Naive thymus-derived CD4-positive, alpha-beta T cell (primary cell): Measurements from ENCODE around the gene GRAMD1B. TPM values are rescaled to one million over a fixed set of nuclear protein-coding genes. Genes with fewer than 3 reads are reported as not detected.

ENCODE experiments used
- ATAC-seq: fragments of 150-1000 bp; cut with Tn5 transposase; 2 replicates; pipeline ENCODE4 v1.10.0; 2021; ENCODE audit warnings: mild to moderate bottlenecking, moderate library complexity
- CTCF ChIA-PET: fragments of 350-600 bp; sonication (Branson Sonifier 250); formaldehyde crosslinking; loops from one replicate; lab custom pipeline; 2021; ENCODE audit warnings: antibody characterized with exemption; lab: Charles Lee
- POLR2A ChIA-PET: fragments of 350-600 bp; sonication (Branson Sonifier 250); formaldehyde crosslinking; loops from one replicate; lab custom pipeline; 2021; ENCODE audit warnings: antibody characterized with exemption, inconsistent platforms; lab: Charles Lee
- DNase-seq, 9 donors: peaks; one replicate each; pipeline versions ENCODE4 v3.0.0 to v3.0.0-alpha.2; 2020 to 2022; ENCODE audit warnings: mixed read lengths in 1 of 9
- H3K27ac ChIP-seq: one replicate; pipeline ENCODE4 v1.7.0; 2013; ENCODE audit warnings: mild to moderate bottlenecking, low read depth, low read length, moderate library complexity
- H3K27me3 ChIP-seq, 2 donors: one replicate each; pipeline ENCODE4 v1.7.0; 2013; ENCODE audit warnings: low read length in 2 of 2, mild to moderate bottlenecking in 2 of 2, moderate library complexity in 2 of 2; ENCODE audit not compliant: control insufficient read depth in 2 of 2, insufficient read depth in 2 of 2
- H3K36me3 ChIP-seq, 3 experiments: 1 replicate in 2 of 3; 2 replicates in 1 of 3; pipeline ENCODE4 v1.7.0; 2013; ENCODE audit warnings: low read length in 3 of 3, mild to moderate bottlenecking in 3 of 3, moderate library complexity in 1 of 3; ENCODE audit not compliant: insufficient read depth in 3 of 3, control insufficient read depth in 2 of 3
- H3K4me1 ChIP-seq, 2 donors: one replicate each; pipeline ENCODE4 v1.7.0; 2013; ENCODE audit warnings: low read length in 2 of 2, mild to moderate bottlenecking in 2 of 2, moderate library complexity in 1 of 2; ENCODE audit not compliant: control insufficient read depth in 2 of 2, insufficient read depth in 2 of 2
- H3K4me3 ChIP-seq: 2 replicates; pipeline ENCODE4 v1.7.0; 2013; ENCODE audit warnings: mild to moderate bottlenecking, low read length
- H3K9me3 ChIP-seq, 3 experiments: 1 replicate in 2 of 3; 2 replicates in 1 of 3; pipeline ENCODE4 v1.7.0; 2013; ENCODE audit warnings: low read length in 3 of 3; ENCODE audit not compliant: control insufficient read depth in 2 of 3
- H3K27ac Mint-ChIP-seq, 9 donors: one replicate each; pipeline ENCODE4 v1.8.0; 2020 to 2022; ENCODE audit warnings: mixed read lengths in 9 of 9, mild to moderate bottlenecking in 8 of 9, moderate library complexity in 5 of 9, inconsistent platforms in 2 of 9
- H3K27me3 Mint-ChIP-seq, 5 donors: one replicate each; pipeline ENCODE4 v1.8.0; 2021 to 2022; ENCODE audit warnings: mixed read lengths in 5 of 5, mild to moderate bottlenecking in 1 of 5
- H3K36me3 Mint-ChIP-seq, 5 donors: one replicate each; pipeline ENCODE4 v1.8.0; 2020 to 2022; ENCODE audit warnings: mixed read lengths in 5 of 5, mild to moderate bottlenecking in 3 of 5, inconsistent platforms in 1 of 5
- H3K4me1 Mint-ChIP-seq, 7 donors: one replicate each; pipeline ENCODE4 v1.8.0; 2020 to 2022; ENCODE audit warnings: mixed read lengths in 7 of 7, mild to moderate bottlenecking in 3 of 7, inconsistent platforms in 1 of 7
- H3K4me3 Mint-ChIP-seq, 10 donors: one replicate each; pipeline ENCODE4 v1.8.0; 2020 to 2022; ENCODE audit warnings: mild to moderate bottlenecking in 10 of 10, mixed read lengths in 10 of 10, moderate library complexity in 6 of 10, inconsistent platforms in 2 of 10
- H3K9me3 Mint-ChIP-seq, 11 donors: one replicate each; pipeline ENCODE4 v1.8.0; 2020 to 2022; ENCODE audit warnings: mixed read lengths in 11 of 11, mild to moderate bottlenecking in 4 of 11, inconsistent platforms in 1 of 11, moderate library complexity in 1 of 11
- intact Hi-C, 2 donors: fragments of 100-400 bp; cut with micrococcal nuclease; formaldehyde crosslinking; loops; one replicate each; pipeline ENCODE4 v1.15.1; 2023
- polyA plus RNA-seq, 2 donors: library from polyadenylated mRNA; unstranded; fragments of 300-500 nt; fragmentation: Illumina TruSeq; gene quantifications; one replicate each; pipeline ENCODE4 v1.2.3, GENCODE V29; 2021
- total RNA-seq, 6 experiments: library from RNA in 5 of 6; stranded (reverse) in 5 of 6; gene quantifications; 1 replicate in 5 of 6; 2 replicates in 1 of 6; pipeline ENCODE4 v1.2.3 and lab custom pipeline; 2021 to 2026

The GRAMD1B gene
- total and polyA plus RNA-seq, 7 experiments from 2014 or later = 1.7 to 88.9 (median 10.0) TPM

DNA sequence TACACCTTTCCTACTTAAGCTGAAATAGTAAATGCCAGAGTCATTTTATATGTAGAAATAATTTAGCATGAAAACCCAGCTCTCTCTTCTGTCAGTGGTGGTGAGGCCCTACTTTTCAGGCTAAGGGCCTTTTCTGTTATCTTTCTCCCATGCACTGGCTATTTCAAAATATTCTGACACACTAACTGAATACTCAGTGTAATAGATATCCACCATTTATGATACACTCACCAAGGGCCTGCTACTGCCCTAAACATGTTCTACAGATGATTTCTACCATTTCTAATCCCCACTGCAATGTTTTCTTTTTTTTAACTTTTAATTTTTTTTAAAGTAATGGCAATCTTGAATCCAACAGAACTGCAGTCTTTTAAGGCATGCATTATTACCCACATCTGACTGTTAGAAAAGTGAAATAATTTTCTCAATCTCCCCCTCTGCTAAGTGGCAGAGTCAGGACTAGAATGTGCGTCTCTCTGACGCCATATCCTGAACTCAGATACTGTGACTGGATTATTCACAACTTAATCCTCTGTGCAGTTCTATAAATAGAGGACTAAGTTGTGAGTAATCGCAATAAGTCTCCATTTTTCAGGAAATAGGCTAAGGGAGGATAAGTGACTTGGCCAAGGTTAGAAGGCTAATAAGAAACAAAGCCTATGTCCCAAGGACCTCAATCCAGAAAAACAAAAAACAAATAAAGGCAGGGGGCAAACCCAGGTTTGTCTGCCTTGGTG is 44.0 kb downstream of the GRAMD1B start:
- ATAC-seq = peak; percentile 51
- Histone ChIP-seq H3K27ac (no peak overlapping the region), H3K4me3 (no peak overlapping the region), H3K4me1 (no peaks in the 10 kb centered on the region), H3K9me3 (no peaks in the 10 kb centered on the region), H3K36me3 (no peaks in the 10 kb centered on the region), H3K27me3 (no peaks in the 10 kb centered on the region)
- H3K9me3 Mint-ChIP-seq = no peaks in the 10 kb centered on the region
- ChIA-PET CTCF (interaction anchor here (7.1 kb wide), 1 partner anchor 66 kb away, joined by 190 read pairs; no protein-coding TSS in a partner anchor), POLR2A (no interaction called here)
- peaks cover 0 to 13% (median 0%) of the 10 kb centered on the region in 5 donors for H3K36me3 Mint-ChIP-seq
- intact Hi-C loops = no loop called here
- no peaks in the 10 kb centered on the region for H3K27me3 Mint-ChIP-seq
- peaks cover 0 to 54% (median 5%) of the 10 kb centered on the region in 7 donors for H3K4me1 Mint-ChIP-seq
- no peak overlapping the region for H3K4me3 Mint-ChIP-seq
- no peak for DNase-seq
- no peak overlapping the region for H3K27ac Mint-ChIP-seq

DNA sequence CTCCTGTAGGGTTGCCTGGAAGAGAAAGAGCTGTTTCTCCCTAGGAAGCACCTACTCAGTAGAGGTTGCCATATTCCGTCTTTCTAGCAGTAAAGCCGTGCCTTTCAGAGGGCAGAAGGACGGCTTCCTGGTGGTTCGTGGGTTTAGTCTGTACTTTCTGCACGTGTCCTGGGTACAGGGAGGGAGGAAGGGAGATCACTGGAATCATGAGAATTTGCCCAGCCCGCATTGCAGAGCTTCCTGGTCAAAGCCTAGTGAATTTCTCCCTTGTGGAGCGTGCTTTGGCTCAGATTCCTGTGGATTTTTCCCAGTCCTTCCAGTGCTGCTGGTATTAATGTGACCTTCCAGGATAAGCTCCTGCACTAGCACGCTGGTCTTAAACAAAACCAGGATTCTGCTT is 44.9 kb downstream of the GRAMD1B start:
- no peak overlapping the region for H3K27ac Mint-ChIP-seq
- ATAC-seq (no peak), DNase-seq (no peak)
- ChIA-PET CTCF (interaction anchor here (1.7 to 7.1 kb wide), 2 partner anchors 67 to 175 kb away, joined by 3 to 190 read pairs; no protein-coding TSS in a partner anchor), POLR2A (no interaction called here)
- H3K4me1 Mint-ChIP-seq = peaks cover 0 to 50% (median 5%) of the 10 kb centered on the region in 7 donors
- Histone ChIP-seq H3K36me3 (no peaks in the 10 kb centered on the region), H3K4me1 (no peaks in the 10 kb centered on the region), H3K27ac (no peak overlapping the region), H3K4me3 (no peak overlapping the region), H3K9me3 (no peaks in the 10 kb centered on the region), H3K27me3 (no peaks in the 10 kb centered on the region)
- H3K36me3 Mint-ChIP-seq = peaks cover 0 to 7% (median 0%) of the 10 kb centered on the region in 5 donors
- H3K9me3 Mint-ChIP-seq = no peaks in the 10 kb centered on the region
- intact Hi-C loops = loop anchor here (5.0 kb wide), 2 partner anchors 228 to 363 kb away; no protein-coding TSS in a partner anchor
- H3K4me3 Mint-ChIP-seq = no peak overlapping the region
- no peaks in the 10 kb centered on the region for H3K27me3 Mint-ChIP-seq

DNA sequence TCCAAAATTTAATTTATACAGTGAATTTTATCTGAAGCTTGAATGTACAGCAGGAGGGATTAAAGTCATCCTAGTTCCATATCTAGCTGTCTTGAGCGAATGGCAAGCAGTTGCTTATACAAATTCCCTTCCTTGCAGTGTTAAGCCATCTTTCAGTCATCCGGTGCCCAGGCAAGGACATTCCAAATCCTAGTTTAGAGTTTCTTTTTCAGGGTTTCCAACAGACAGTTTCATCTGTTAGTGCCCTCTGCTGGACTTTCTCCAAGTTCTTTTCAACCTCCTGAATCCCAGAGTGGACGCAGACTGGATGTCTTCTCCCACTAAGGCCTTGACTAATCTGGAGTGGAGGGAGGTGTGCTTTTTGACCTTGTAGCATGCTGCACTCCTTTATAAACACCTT is 45.4 kb downstream of the GRAMD1B start:
- ChIA-PET CTCF (interaction anchor here (1.7 to 7.1 kb wide), 2 partner anchors 68 to 176 kb away, joined by 3 to 190 read pairs; no protein-coding TSS in a partner anchor), POLR2A (no interaction called here)
- H3K36me3 ChIP-seq = no peaks in the 10 kb centered on the region
- H3K27ac ChIP-seq = no peak overlapping the region
- Mint-ChIP-seq H3K4me1 (peaks cover 0 to 54% (median 5%) of the 10 kb centered on the region in 7 donors), H3K27ac (no peak overlapping the region), H3K27me3 (no peaks in the 10 kb centered on the region), H3K36me3 (peaks cover 0 to 7% (median 0%) of the 10 kb centered on the region in 5 donors), H3K9me3 (no peaks in the 10 kb centered on the region), H3K4me3 (no peak overlapping the region)
- no peak overlapping the region for H3K4me3 ChIP-seq
- intact Hi-C loops = loop anchor here (5.0 kb wide), 2 partner anchors 228 to 363 kb away; no protein-coding TSS in a partner anchor
- ATAC-seq (no peak), DNase-seq (no peak)
- no peaks in the 10 kb centered on the region for H3K9me3 ChIP-seq
- H3K27me3 ChIP-seq = no peaks in the 10 kb centered on the region
- H3K4me1 ChIP-seq = no peaks in the 10 kb centered on the region

- no peak overlapping the region for H3K27ac ChIP-seq
- intact Hi-C loops = loop anchor here (5.0 kb wide), 2 partner anchors 230 to 365 kb away; no protein-coding TSS in a partner anchor
- Mint-ChIP-seq H3K27me3 (no peaks in the 10 kb centered on the region), H3K36me3 (peaks cover 0 to 8% (median 0%) of the 10 kb centered on the region in 5 donors), H3K4me1 (peaks cover 0 to 55% (median 5%) of the 10 kb centered on the region in 7 donors), H3K4me3 (no peak overlapping the region), H3K9me3 (no peaks in the 10 kb centered on the region), H3K27ac (peak overlapping the region in 1 of 9 donors; percentile 72)
- ATAC-seq (no peak), DNase-seq (no peak)
- H3K4me3 ChIP-seq = no peak overlapping the region
- no peaks in the 10 kb centered on the region for H3K27me3 ChIP-seq
- H3K9me3 ChIP-seq = no peaks in the 10 kb centered on the region
- CTCF ChIA-PET = interaction anchor here (0.7 to 7.1 kb wide), 5 partner anchors 64 to 365 kb away, joined by 3 to 190 read pairs (median 5); no protein-coding TSS in a partner anchor
- H3K36me3 ChIP-seq = no peaks in the 10 kb centered on the region
- no peaks in the 10 kb centered on the region for H3K4me1 ChIP-seq
- POLR2A ChIA-PET = no interaction called here
Observed at GRCh38 chr11:123477205-123477907, 47.3 kb downstream of the GRAMD1B start.

- Histone ChIP-seq H3K9me3 (no peaks in the 10 kb centered on the region), H3K4me3 (no peak overlapping the region), H3K27ac (no peak overlapping the region), H3K4me1 (no peaks in the 10 kb centered on the region), H3K36me3 (no peaks in the 10 kb centered on the region), H3K27me3 (no peaks in the 10 kb centered on the region)
- ChIA-PET POLR2A (interaction anchor here (1.5 kb wide), 1 partner anchor 71 kb away, joined by 8 read pairs; no protein-coding TSS in a partner anchor), CTCF (interaction anchor here (0.8 to 7.1 kb wide), 9 partner anchors 14 to 177 kb away, joined by 3 to 190 read pairs (median 5); no protein-coding TSS in a partner anchor)
- Mint-ChIP-seq H3K9me3 (no peaks in the 10 kb centered on the region), H3K4me3 (peak overlapping the region in 1 of 10 donors; percentile 39), H3K4me1 (peaks cover 0 to 59% (median 5%) of the 10 kb centered on the region in 7 donors), H3K27me3 (no peaks in the 10 kb centered on the region), H3K36me3 (peaks cover 0 to 8% (median 0%) of the 10 kb centered on the region in 5 donors), H3K27ac (peak overlapping the region in 1 of 9 donors; percentile 30)
- peak in 7 of 9 donors; percentile 27 to 61 (median 50) for DNase-seq
- peak; percentile 64 for ATAC-seq
- intact Hi-C loops = loop anchor here (1.0 to 5.0 kb wide), 8 partner anchors 24 to 368 kb away; partner anchors contain the start of gene GRAMD1B (in 2 of the 2)
Observed at GRCh38 chr11:123478352-123478987, 48.4 kb downstream of the GRAMD1B start.
